Panc1 (cell line): ENCODE results near the gene JPT2. TPM values are rescaled to one million over a fixed set of nuclear protein-coding genes. Genes with fewer than 3 reads are reported as not detected.

Experiments
- ATAC-seq: fragments of 200-7000 bp; cut with Tn5 transposase; 2 replicates; pipeline ENCODE4 v1.9.1; 2020; ENCODE audit warnings: mild to moderate bottlenecking, moderate library complexity
- BruUV-seq: library from RNA; stranded (reverse); fragments of 400-500 nt; replicated peaks from 2 replicates; lab custom pipeline; 2021; lab: Mats Ljungman, UMichigan
- CTCF ChIA-PET: fragments of 300-600 bp; sonication (Branson Sonifier 250); formaldehyde crosslinking; loops from one replicate; lab custom pipeline; 2022; ENCODE audit warnings: antibody characterized with exemption; lab: Charles Lee
- POLR2A ChIA-PET: fragments of 300-600 bp; sonication (Branson Sonifier 250); formaldehyde crosslinking; loops from one replicate; lab custom pipeline; 2022; ENCODE audit warnings: antibody characterized with exemption; lab: Charles Lee
- DNase-seq: peaks from one replicate; pipeline ENCODE4 v3.0.0-alpha.2; 2010; ENCODE audit warnings: low read depth, low spot score
- H3K27ac ChIP-seq: 2 replicates; pipeline ENCODE4 v1.5.1; 2011; ENCODE audit warnings: mild to moderate bottlenecking, low read length, inconsistent platforms
- H3K27me3 ChIP-seq: fragments of 200-500 bp; sonication (Bioruptor generic); 2 replicates; pipeline ENCODE4 v1.6.0; 2014; ENCODE audit warnings: low read length, inconsistent platforms; ENCODE audit not compliant: control insufficient read depth, insufficient read depth
- H3K36me3 ChIP-seq: fragments of 200-500 bp; sonication (Bioruptor generic); 2 replicates; pipeline ENCODE4 v1.5.1; 2014; ENCODE audit warnings: inconsistent platforms, mild to moderate bottlenecking, low read length, moderate library complexity; ENCODE audit not compliant: control insufficient read depth, insufficient read depth
- H3K4me1 ChIP-seq: 2 replicates; pipeline ENCODE4 v1.5.1; 2011; ENCODE audit warnings: inconsistent platforms, mild to moderate bottlenecking, low read length, moderate library complexity; ENCODE audit not compliant: control insufficient read depth, insufficient read depth
- H3K4me3 ChIP-seq, 2 experiments: 2 replicates each; pipeline ENCODE4 v1.5.1; 2011 to 2012; ENCODE audit warnings: low read depth in 2 of 2, low read length in 2 of 2, mild to moderate bottlenecking in 2 of 2, inconsistent platforms in 1 of 2, moderate library complexity in 1 of 2
- H3K9me3 ChIP-seq: fragments of 200-500 bp; sonication (Bioruptor generic); 2 replicates; pipeline ENCODE4 v1.5.1; 2014; ENCODE audit warnings: low read depth, mild to moderate bottlenecking, inconsistent platforms, low read length, moderate library complexity; ENCODE audit not compliant: control insufficient read depth, insufficient read depth
- CTCF ChIP-seq: fragments of 450-650 bp; IDR thresholded peaks from 2 replicates; pipeline ENCODE4 v1.5.1; 2017; ENCODE audit warnings: mild to moderate bottlenecking
- POLR2AphosphoS5 ChIP-seq: IDR thresholded peaks from 2 replicates; pipeline ENCODE4 v1.6.1; 2012; ENCODE audit warnings: mild to moderate bottlenecking, low read depth, low read length, moderate library complexity
- REST ChIP-seq, 2 experiments: IDR thresholded peaks; 2 replicates each; pipeline ENCODE4 v1.6.1; 2011 to 2012; ENCODE audit warnings: low read depth in 2 of 2, control low read depth in 1 of 2, low read length in 1 of 2, mild to moderate bottlenecking in 1 of 2, moderate library complexity in 1 of 2; ENCODE audit not compliant: insufficient read depth in 1 of 2
- SIN3A ChIP-seq: IDR thresholded peaks from 2 replicates; pipeline ENCODE4 v1.6.1; 2012; ENCODE audit warnings: low read depth, mild to moderate bottlenecking, low read length, moderate library complexity, borderline replicate concordance; ENCODE audit not compliant: insufficient read depth
- TCF7L2 ChIP-seq: IDR thresholded peaks from 2 replicates; pipeline ENCODE4 v1.6.1; 2011; ENCODE audit warnings: mild to moderate bottlenecking, low read depth, low read length, inconsistent platforms
- in situ Hi-C: cut with HindIII; loops from 2 replicates; pipeline ENCODE4 v1.10.0; 2016; ENCODE audit warnings: low sequenced_read_pairs, low pct_unique_long_range_greater_than_20kb
- intact Hi-C: fragments of 100-400 bp; cut with micrococcal nuclease; formaldehyde crosslinking; loops from one replicate; pipeline ENCODE4 v1.10.0; 2022; ENCODE audit not compliant: unreplicated experiment
- total RNA-seq: library from RNA; stranded (reverse); gene quantifications from one replicate; pipeline ENCODE4 v1.2.1, GENCODE V29; 2021; ENCODE audit not compliant: unreplicated experiment

JPT2 gene
- total RNA-seq, 1 experiment from 2014 or later = 200 TPM

- H3K4me3 ChIP-seq = no peak overlapping the region
- H3K27me3 ChIP-seq = no peaks in the 10 kb centered on the region
- no TSS peak for BruUV-seq
- POLR2A ChIA-PET = interaction anchor here (0.5 to 0.8 kb wide), 3 partner anchors 18 to 21 kb away, joined by 3 to 4 read pairs (median 4); partner anchors contain the start of gene MAPK8IP3
- H3K9me3 ChIP-seq = no peaks in the 10 kb centered on the region
- intact Hi-C loops = no loop called here
- no peak for TF ChIP-seq TCF7L2
- no peak for TF ChIP-seq REST (IDR thresholded peaks at IDR 0.05; ENCODE audit: insufficient read depth in 1 of 2, low read depth in 2 of 2, low read length in 1 of 2)
- no peak for TF ChIP-seq SIN3A
- no peak for TF ChIP-seq POLR2AphosphoS5
- TF ChIP-seq CTCF = peak; percentile 92
- H3K36me3 ChIP-seq = no peaks in the 10 kb centered on the region
- peaks cover 51% of the 10 kb centered on the region for H3K4me1 ChIP-seq
- CTCF ChIA-PET = interaction anchor here (0.7 to 0.8 kb wide), 2 partner anchors 12 to 17 kb away, joined by 3 to 6 read pairs; partner anchors contain the start of gene MAPK8IP3
- in situ Hi-C loops = no loop called here
- ATAC-seq = no peak
- H3K27ac ChIP-seq = peak overlapping the region; percentile 91
- DNase-seq = no peak
These were observed 45.5 kb downstream of the JPT2 start for GRCh38 chr16:1723450-1724147.

- TF ChIP-seq REST (IDR thresholded peaks at IDR 0.05; ENCODE audit: insufficient read depth in 1 of 2, low read depth in 2 of 2, low read length in 1 of 2) (no peak), POLR2AphosphoS5 (no peak), SIN3A (no peak), TCF7L2 (no peak), CTCF (no peak)
- Histone ChIP-seq H3K36me3 (no peaks in the 10 kb centered on the region), H3K27ac (peak overlapping the region; percentile 91), H3K9me3 (no peaks in the 10 kb centered on the region), H3K4me3 (no peak overlapping the region), H3K4me1 (peaks cover 42% of the 10 kb centered on the region), H3K27me3 (no peaks in the 10 kb centered on the region)
- intact Hi-C loops = no loop called here
- POLR2A ChIA-PET = no interaction called here
- DNase-seq = no peak
- in situ Hi-C loops = no loop called here
- CTCF ChIA-PET = interaction anchor here (0.6 to 0.8 kb wide), 2 partner anchors 13 to 26 kb away, joined by 3 to 6 read pairs; no protein-coding TSS in a partner anchor
- ATAC-seq = no peak
- BruUV-seq = no TSS peak
These were observed 46.4 kb downstream of the JPT2 start for GRCh38 chr16:1724491-1724890.
